Fibroblast of skin of scalp (primary cell): ENCODE data around the gene CACNA2D3.

Source experiments
- DNase-seq: peaks from one replicate; pipeline ENCODE4 v3.0.0-alpha.2; 2013

CACNA2D3 gene

DNA sequence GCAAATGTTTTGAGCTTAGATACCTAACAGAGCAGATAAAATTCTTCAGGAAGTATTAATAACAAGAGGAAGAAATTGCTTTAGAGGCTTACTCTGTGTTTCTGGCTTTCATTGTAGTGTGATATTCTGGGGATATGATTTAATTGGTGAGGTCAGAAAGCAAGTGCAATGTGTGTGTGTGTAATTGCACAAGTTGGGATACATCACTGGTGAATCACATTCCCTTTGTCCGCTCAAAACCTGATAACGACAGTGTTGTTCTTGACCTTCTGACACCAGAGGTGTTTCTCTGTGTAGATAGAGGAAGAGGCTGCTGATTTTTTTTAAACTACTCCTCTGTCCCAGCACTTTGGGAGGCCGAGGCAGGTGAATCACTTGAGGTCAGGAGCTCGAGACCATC lies 161.1 kb downstream of the CACNA2D3 start:
- DNase-seq: no peak

DNA sequence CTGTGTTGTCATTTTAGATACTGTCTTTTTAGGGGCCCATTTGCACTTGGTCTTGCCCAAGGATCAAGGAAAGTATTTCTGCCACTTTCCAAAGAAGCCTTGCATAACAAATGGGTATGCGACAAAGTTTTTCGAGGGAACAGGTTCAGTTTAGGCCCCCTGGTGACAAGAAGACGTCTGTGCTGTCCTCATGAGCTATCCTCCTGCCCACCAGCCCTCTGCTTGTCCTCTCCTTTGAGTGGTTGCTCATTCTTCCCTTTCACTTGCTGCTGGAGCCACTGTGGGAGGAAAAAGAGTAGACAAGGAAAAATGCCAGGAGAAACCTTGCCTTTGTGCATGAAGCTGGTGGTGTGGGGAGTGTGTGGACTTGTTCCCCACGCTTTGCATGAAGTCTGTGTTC lies 171.9 kb downstream of the CACNA2D3 start:
- no peak for DNase-seq

DNA sequence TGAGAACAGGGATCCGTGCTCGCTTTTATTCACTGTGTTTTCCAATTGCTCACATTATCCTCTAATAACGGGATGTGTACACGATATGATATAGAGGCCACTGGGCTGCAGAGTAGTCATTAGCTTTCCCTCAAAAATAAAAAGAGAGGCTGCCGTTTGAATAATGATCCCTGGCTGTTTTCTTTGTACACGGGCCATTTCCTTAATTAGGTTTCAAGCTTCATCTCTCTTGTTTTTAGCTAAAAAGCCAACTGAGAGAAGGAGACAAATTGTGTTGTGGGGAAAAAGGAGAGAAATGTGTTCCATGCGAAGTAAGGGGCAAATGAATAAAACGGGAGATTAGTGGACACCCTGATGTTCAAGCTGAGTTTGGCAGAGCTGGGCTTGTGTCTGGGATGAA lies 174.2 kb downstream of the CACNA2D3 start:
- no peak for DNase-seq

DNA sequence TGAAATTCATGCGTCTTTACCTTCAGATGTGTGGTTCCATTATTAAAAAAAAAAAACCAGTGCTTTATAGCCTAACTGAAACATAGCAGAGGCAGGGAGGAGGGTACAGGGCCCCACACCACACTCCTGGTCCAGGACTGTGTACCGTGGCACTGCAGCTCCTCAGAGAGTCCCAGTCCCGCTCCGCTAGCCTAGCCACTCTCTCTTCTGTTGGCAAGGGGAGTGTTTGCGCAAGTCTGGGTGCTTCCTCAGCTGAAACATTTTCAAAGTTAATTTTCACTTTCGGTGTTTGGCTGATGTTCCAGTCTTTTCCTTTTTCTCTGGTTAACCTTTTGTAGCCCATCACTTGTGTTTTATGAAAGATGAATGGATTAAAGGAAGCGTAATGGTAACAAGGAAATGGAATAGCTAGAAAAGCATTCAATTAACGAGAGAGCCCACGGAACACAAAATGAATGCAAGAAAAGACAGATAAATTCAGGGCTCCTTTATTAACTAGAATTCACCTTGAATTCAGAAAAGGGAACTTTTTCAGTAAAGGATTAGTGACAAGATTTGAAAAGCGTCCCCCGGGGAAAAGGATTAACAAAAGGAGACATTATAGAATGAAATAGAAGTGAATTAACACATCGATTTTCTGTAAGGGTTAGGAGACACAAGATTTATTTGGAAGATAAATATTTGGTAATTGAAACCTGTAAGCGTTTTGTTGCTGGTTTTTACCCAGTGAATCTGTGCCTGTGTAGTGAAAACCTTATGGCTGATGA lies 177.0 kb downstream of the CACNA2D3 start:
- no peak for DNase-seq

- DNase-seq: no peak
Observed at GRCh38 chr3:54303517-54304375, 181.4 kb downstream of the CACNA2D3 start.

GRCh38 chr3:54304877-54305276 lies 182.5 kb downstream of the CACNA2D3 start:
- no peak for DNase-seq

DNA sequence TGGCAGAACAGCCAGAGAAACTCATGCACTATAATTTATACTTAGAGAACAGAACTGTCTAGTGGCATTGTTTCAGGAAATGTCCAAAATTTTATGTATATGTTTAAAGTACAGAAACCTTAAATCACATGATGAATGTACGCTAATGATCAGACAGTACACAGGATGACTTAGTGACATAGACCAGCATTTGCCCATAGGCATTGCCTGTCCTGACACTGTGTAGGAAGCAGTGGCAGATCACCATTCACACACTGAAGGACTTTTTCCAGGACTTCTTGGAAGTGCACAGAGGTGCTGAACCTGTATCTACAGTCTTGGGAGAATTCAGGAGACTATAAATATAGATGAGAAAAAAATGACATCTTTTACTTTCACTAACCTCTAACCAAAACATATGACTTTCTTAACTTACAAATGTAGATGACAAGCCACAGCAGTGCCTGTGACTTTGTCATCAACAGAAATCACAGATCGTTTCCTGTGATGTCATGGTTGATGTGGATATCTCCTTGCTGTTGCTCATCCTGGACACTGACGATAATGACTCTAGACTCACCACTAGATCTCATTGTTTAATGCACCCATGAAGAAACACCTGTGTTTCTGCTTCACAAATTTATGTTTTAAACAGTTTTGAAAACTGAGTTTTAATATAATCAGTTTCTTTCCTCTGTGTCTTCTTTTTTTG lies 183.2 kb downstream of the CACNA2D3 start:
- DNase-seq: no peak

- no peak for DNase-seq
Observed at GRCh38 chr3:54307566-54308180, 185.3 kb downstream of the CACNA2D3 start.

GRCh38 chr3:54309601-54310000 lies 187.2 kb downstream of the CACNA2D3 start:
- no peak for DNase-seq

DNA sequence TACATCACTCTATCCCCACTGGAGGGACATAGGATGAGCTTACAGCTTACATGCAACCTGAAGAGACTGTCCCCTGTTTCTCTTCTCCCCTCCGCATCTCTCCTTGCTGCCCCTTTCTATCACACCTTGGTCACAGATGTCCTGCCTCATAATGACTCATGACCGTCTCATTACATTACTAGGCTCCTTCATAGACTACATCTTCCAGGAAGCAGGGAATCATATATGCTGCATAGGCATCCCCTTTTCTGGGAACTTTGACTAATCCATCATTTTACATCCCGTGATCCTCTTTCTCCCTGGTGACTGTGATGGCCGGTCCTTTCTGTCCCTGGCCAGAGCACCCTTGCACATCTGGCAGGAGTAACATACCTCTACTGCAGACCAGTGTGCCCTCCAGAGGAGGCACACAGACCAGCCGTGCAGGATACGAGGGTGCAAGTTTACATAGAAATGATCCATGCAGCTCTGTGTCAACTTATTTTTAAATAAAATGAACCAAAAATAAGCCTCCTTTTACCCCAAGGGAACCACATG lies 188.9 kb downstream of the CACNA2D3 start:
- DNase-seq: no peak

DNA sequence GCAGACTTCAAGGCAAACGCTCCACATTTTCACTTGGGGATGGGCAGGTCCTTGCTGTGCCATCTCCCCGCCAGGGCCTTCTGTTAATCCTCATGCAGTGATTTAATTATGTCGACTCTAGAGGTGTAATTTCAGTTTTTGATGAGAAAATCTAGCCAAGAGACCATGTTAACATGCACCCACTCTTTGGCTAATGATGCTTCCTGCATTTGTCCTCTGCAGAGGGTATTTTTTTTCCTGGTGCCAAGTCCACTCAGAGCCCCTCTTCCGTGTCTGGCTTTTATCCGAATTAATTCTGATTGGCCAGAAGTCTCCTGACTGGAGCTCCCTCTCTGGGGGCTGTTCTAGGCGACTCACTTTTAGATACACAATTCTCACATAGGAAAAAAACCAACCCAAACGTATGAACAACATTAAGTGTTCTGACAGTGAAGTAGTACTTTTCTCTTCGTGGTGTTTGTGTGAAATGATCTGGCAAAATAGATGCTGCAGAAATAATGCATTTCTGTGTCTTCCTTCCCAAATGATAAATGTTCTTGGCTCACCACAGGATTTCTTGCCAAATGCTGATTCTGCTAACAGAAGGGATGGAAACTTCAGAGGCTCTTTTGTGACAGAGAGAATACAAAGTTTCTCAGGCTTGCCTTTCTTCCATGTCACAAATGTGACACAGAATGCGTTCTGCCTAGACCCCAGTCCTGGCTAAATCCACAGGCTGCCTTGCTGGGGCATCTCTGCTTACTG lies 190.0 kb downstream of the CACNA2D3 start:
- no peak for DNase-seq

DNA sequence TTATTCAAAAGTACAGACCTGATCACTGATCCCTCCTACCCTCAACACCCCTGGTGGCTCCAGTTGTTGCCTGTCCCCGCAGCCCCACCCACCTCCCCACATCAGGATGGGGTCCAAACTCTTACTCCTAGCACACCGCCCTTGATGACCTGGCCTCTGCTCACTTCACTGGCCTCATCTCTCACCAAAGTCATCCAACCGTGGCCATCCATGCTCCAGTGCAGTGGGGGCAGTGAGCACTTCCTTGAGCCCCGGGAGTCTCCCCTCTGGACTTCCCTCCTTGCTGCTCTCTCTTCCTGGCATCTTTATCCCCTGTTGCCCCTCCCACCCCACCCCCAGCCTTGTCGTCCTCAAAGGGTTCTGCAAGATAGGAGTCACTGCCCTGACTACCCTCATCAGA lies 191.1 kb downstream of the CACNA2D3 start:
- DNase-seq: no peak

DNA sequence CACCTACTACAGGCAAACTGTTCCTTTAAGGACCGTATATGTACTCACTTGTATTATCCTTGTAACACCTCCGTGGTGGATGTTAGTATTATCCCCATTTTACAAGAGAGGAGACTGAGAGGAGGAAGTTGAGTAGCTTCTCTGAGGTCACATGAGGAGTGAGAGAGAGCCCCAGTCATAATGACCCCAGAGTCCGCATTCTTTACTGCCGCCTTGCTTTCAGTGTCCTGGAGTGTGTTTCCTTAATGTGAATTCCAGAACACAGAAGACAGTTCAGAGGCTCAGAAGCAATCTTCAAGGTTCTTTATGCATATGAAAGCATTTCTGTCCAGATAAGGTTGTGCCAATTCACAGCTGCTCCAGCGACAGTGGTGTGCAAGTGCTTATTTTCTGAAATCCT lies 199.2 kb downstream of the CACNA2D3 start:
- DNase-seq: no peak

DNA sequence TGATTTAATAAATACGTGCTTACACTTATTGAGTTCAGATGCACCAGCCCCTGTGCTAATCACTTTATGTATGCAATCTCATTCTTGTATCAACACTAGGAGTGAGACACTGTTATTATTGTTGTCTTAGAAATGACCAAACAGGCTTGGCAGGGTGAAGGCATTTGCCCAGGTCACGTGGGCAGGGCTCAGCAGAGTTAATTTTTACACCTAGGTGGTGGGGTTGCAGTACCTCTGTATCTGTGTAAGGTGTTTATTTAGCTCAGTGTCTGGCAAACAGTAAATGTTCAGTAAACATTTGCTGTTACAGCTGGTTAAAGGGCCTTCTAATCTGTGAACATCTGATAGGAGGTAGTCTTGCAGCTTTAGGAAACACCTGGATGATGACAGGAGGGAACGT lies 200.0 kb downstream of the CACNA2D3 start:
- DNase-seq: no peak

GRCh38 chr3:54324103-54324502 lies 201.8 kb downstream of the CACNA2D3 start:
- DNase-seq: no peak

GRCh38 chr3:54326951-54327350 lies 204.6 kb downstream of the CACNA2D3 start:
- DNase-seq: no peak

GRCh38 chr3:54331341-54331740 lies 209.0 kb downstream of the CACNA2D3 start:
- DNase-seq: no peak

GRCh38 chr3:54337846-54338245 lies 215.5 kb downstream of the CACNA2D3 start:
- DNase-seq: no peak

GRCh38 chr3:54339608-54340007 lies 217.3 kb downstream of the CACNA2D3 start:
- DNase-seq: no peak

- no peak for DNase-seq
Observed at GRCh38 chr3:54341811-54342210, 219.5 kb downstream of the CACNA2D3 start.

GRCh38 chr3:54342676-54343075 lies 220.3 kb downstream of the CACNA2D3 start:
- no peak for DNase-seq

- DNase-seq: no peak
Observed at GRCh38 chr3:54343495-54343894, 221.1 kb downstream of the CACNA2D3 start.
